KMS-11 (cell line): ENCODE results near the gene FGB.

Source experiments
- H2AFZ ChIP-seq: fragments of 200-600 bp; sonication (generic); 2 replicates; pipeline ENCODE4 v1.6.1; 2016; ENCODE audit warnings: antibody characterized with exemption, mixed run types, low read depth
- H3K27ac ChIP-seq: fragments of 200-600 bp; sonication (generic); 2 replicates; pipeline ENCODE4 v1.6.1; 2016; ENCODE audit warnings: mild to moderate bottlenecking, mixed run types
- H3K27me3 ChIP-seq: fragments of 200-600 bp; sonication (generic); 2 replicates; pipeline ENCODE4 v1.6.1; 2017; ENCODE audit warnings: mild to moderate bottlenecking, low read depth, mixed run types, moderate library complexity; ENCODE audit not compliant: insufficient read depth
- H3K36me3 ChIP-seq: fragments of 200-600 bp; sonication (generic); 2 replicates; pipeline ENCODE4 v1.6.1; 2017; ENCODE audit warnings: mild to moderate bottlenecking, mixed run types; ENCODE audit not compliant: insufficient read depth
- H3K4me1 ChIP-seq: fragments of 200-600 bp; sonication (generic); 2 replicates; pipeline ENCODE4 v1.6.1; 2016; ENCODE audit warnings: mild to moderate bottlenecking, low read depth, mixed run types; ENCODE audit not compliant: poor library complexity, severe bottlenecking
- H3K4me2 ChIP-seq: fragments of 200-600 bp; sonication (generic); 2 replicates; pipeline ENCODE4 v1.7.0; 2016; ENCODE audit warnings: mild to moderate bottlenecking, mixed run types
- H3K4me3 ChIP-seq: fragments of 200-600 bp; sonication (generic); IDR thresholded peaks from 2 replicates; pipeline ENCODE4 v1.6.1; 2017; ENCODE audit warnings: low read depth, low read length, mixed read lengths; ENCODE audit not compliant: insufficient read depth
- H3K79me2 ChIP-seq: fragments of 200-600 bp; sonication (generic); 2 replicates; pipeline ENCODE4 v1.6.1; 2016; ENCODE audit warnings: low read depth, mixed run types; ENCODE audit not compliant: insufficient read depth
- H3K9ac ChIP-seq: fragments of 200-600 bp; sonication (generic); 2 replicates; pipeline ENCODE4 v1.6.1; 2016; ENCODE audit warnings: mild to moderate bottlenecking, mixed run types
- H4K20me1 ChIP-seq: fragments of 200-600 bp; sonication (generic); 2 replicates; pipeline ENCODE4 v1.6.1; 2016; ENCODE audit warnings: mild to moderate bottlenecking, mixed run types; ENCODE audit not compliant: insufficient read depth
- TF ChIP-seq, protein P1 (sequence below): fragments of 200-600 bp; sonication (generic); conservative IDR thresholded peaks from 2 replicates; pipeline ENCODE4 v1.6.1; 2017; ENCODE audit warnings: low read depth, mild to moderate bottlenecking, antibody characterized with exemption, low read length, moderate library complexity, mixed read lengths

The FGB gene

GRCh38 chr4:154620111-154620510, 57.3 kb downstream of the FGB start:
- no peaks in the 10 kb centered on the region for H3K79me2 ChIP-seq
- H4K20me1 ChIP-seq: no peaks in the 10 kb centered on the region
- TF ChIP-seq, protein P1, sequence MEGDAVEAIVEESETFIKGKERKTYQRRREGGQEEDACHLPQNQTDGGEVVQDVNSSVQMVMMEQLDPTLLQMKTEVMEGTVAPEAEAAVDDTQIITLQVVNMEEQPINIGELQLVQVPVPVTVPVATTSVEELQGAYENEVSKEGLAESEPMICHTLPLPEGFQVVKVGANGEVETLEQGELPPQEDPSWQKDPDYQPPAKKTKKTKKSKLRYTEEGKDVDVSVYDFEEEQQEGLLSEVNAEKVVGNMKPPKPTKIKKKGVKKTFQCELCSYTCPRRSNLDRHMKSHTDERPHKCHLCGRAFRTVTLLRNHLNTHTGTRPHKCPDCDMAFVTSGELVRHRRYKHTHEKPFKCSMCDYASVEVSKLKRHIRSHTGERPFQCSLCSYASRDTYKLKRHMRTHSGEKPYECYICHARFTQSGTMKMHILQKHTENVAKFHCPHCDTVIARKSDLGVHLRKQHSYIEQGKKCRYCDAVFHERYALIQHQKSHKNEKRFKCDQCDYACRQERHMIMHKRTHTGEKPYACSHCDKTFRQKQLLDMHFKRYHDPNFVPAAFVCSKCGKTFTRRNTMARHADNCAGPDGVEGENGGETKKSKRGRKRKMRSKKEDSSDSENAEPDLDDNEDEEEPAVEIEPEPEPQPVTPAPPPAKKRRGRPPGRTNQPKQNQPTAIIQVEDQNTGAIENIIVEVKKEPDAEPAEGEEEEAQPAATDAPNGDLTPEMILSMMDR: no peak
- H3K27ac ChIP-seq: no peak overlapping the region
- no peaks in the 10 kb centered on the region for H3K36me3 ChIP-seq
- H3K4me2 ChIP-seq: no peak overlapping the region
- no peaks in the 10 kb centered on the region for H3K27me3 ChIP-seq
- H3K4me1 ChIP-seq: peaks cover 19% of the 10 kb centered on the region
- no peak overlapping the region for H3K4me3 ChIP-seq
- H3K9ac ChIP-seq: no peak overlapping the region
- H2AFZ ChIP-seq: no peak overlapping the region
